IMR-90 (cell line): ENCODE results near the gene GOSR1. TPM values are rescaled to one million over a fixed set of nuclear protein-coding genes. Genes with fewer than 3 reads are reported as not detected.

ENCODE experiments used
- ATAC-seq: fragments of 200-7000 bp; cut with Tn5 transposase; 2 replicates; pipeline ENCODE4 v1.9.1; 2020; ENCODE audit warnings: low read depth, mild to moderate bottlenecking, moderate library complexity
- BruUV-seq: library from RNA; stranded (reverse); fragments of 400-500 nt; replicated peaks from 2 replicates; lab custom pipeline; 2021; lab: Mats Ljungman, UMichigan
- CTCF ChIA-PET: fragments of 300-600 bp; formaldehyde crosslinking; extraction: SDS; loops from one replicate; lab custom pipeline; 2021; ENCODE audit warnings: antibody characterized with exemption; lab: Yijun Ruan, JAX
- POLR2A ChIA-PET: fragments of 300-600 bp; sonication (Branson Sonifier 250); formaldehyde crosslinking; loops from one replicate; lab custom pipeline; 2022; ENCODE audit warnings: antibody characterized with exemption; ENCODE audit not compliant: unreplicated experiment; lab: Charles Lee
- DNase-seq: peaks from one replicate; pipeline ENCODE4 v3.0.0; 2013
- H2AFZ ChIP-seq: replicated peaks from 2 replicates; pipeline ENCODE3; 2013; ENCODE audit warnings: low read length, mild to moderate bottlenecking; ENCODE audit not compliant: poor library complexity
- H2AK5ac ChIP-seq: 2 replicates; pipeline ENCODE4 v1.6.1; 2013; ENCODE audit warnings: low read depth, low read length, inconsistent platforms
- H2AK9ac ChIP-seq: replicated peaks from 2 replicates; pipeline ENCODE3; 2013; ENCODE audit warnings: mild to moderate bottlenecking, low read depth, low read length, moderate library complexity; ENCODE audit not compliant: poor library complexity
- H2BK120ac ChIP-seq: 2 replicates; pipeline ENCODE4 v1.6.1; 2013; ENCODE audit warnings: low read depth, low read length, inconsistent platforms
- H2BK15ac ChIP-seq: 3 replicates; pipeline ENCODE4 v1.6.1; 2013; ENCODE audit warnings: low read depth, low read length, inconsistent platforms
- H2BK20ac ChIP-seq: 2 replicates; pipeline ENCODE4 v1.6.1; 2013; ENCODE audit warnings: low read depth, mild to moderate bottlenecking, inconsistent platforms, low read length, moderate library complexity
- H2BK5ac ChIP-seq: 2 replicates; pipeline ENCODE4 v1.6.1; 2013; ENCODE audit warnings: mild to moderate bottlenecking, low read depth, low read length, inconsistent platforms; ENCODE audit not compliant: poor library complexity, severe bottlenecking
- H3K14ac ChIP-seq: replicated peaks from 2 replicates; pipeline ENCODE4 v1.6.1; 2013; ENCODE audit warnings: low read depth, low read length, inconsistent platforms
- H3K18ac ChIP-seq: 2 replicates; pipeline ENCODE4 v1.6.1; 2013; ENCODE audit warnings: low read depth, low read length, control low read depth
- H3K23ac ChIP-seq: 2 replicates; pipeline ENCODE4 v1.6.1; 2013; ENCODE audit warnings: low read depth, low read length, inconsistent platforms
- H3K27ac ChIP-seq: 2 replicates; pipeline ENCODE4 v1.5.1; 2013; ENCODE audit warnings: mild to moderate bottlenecking, control low read depth, low read length; ENCODE audit not compliant: insufficient read depth
- H3K27me3 ChIP-seq: 2 replicates; pipeline ENCODE4 v1.6.1; 2013; ENCODE audit warnings: low read length; ENCODE audit not compliant: control insufficient read depth, insufficient read depth
- H3K36me3 ChIP-seq: 2 replicates; pipeline ENCODE4 v1.6.1; 2013; ENCODE audit warnings: low read length, mixed read lengths; ENCODE audit not compliant: control insufficient read depth, insufficient read depth
- H3K4ac ChIP-seq: 2 replicates; pipeline ENCODE4 v1.6.1; 2013; ENCODE audit warnings: low read depth, low read length, inconsistent platforms
- H3K4me1 ChIP-seq: 2 replicates; pipeline ENCODE4 v1.6.1; 2013; ENCODE audit warnings: low read length, mixed read lengths; ENCODE audit not compliant: control insufficient read depth, insufficient read depth
- H3K4me2 ChIP-seq: 2 replicates; pipeline ENCODE4 v1.6.1; 2013; ENCODE audit warnings: low read depth, mild to moderate bottlenecking, control low read depth, low read length, moderate library complexity
- H3K4me3 ChIP-seq: 2 replicates; pipeline ENCODE4 v1.5.1; 2013; ENCODE audit warnings: low read depth, mild to moderate bottlenecking, control low read depth, low read length, moderate library complexity; ENCODE audit not compliant: insufficient read depth
- H3K56ac ChIP-seq: 2 replicates; pipeline ENCODE4 v1.6.1; 2013; ENCODE audit warnings: low read length, inconsistent platforms; ENCODE audit not compliant: insufficient read depth; ENCODE audit errors: extremely low read depth
- H3K79me1 ChIP-seq, 2 experiments: 2 replicates each; pipeline ENCODE4 v1.6.1; 2013; ENCODE audit warnings: low read length in 2 of 2, inconsistent platforms in 1 of 2, low read depth in 1 of 2
- H3K9ac ChIP-seq: 2 replicates; pipeline ENCODE4 v1.6.1; 2013; ENCODE audit warnings: low read depth, low read length, control low read depth
- H3K9me1 ChIP-seq: 2 replicates; pipeline ENCODE4 v1.6.1; 2013; ENCODE audit warnings: low read length, inconsistent platforms; ENCODE audit not compliant: insufficient read depth
- H3K9me3 ChIP-seq: 2 replicates; pipeline ENCODE4 v1.6.1; 2013; ENCODE audit warnings: low read length; ENCODE audit not compliant: control insufficient read depth, insufficient read depth
- H4K20me1 ChIP-seq: 2 replicates; pipeline ENCODE4 v1.6.1; 2013; ENCODE audit warnings: low read length, inconsistent platforms; ENCODE audit not compliant: insufficient read depth
- H4K5ac ChIP-seq: 2 replicates; pipeline ENCODE4 v1.6.1; 2013; ENCODE audit warnings: mild to moderate bottlenecking, low read depth, low read length, control low read depth
- H4K8ac ChIP-seq, 2 experiments: 2 replicates each; pipeline ENCODE4 v1.6.1; 2013; ENCODE audit warnings: low read depth in 2 of 2, low read length in 2 of 2, control low read depth in 1 of 2, inconsistent platforms in 1 of 2
- H4K91ac ChIP-seq: 2 replicates; pipeline ENCODE4 v1.6.1; 2013; ENCODE audit warnings: low read depth, low read length, inconsistent platforms; ENCODE audit not compliant: insufficient read depth
- BHLHE40 ChIP-seq: fragments of 150-350 bp; IDR thresholded peaks from 2 replicates; pipeline ENCODE4 v1.6.1; 2016; ENCODE audit warnings: mild to moderate bottlenecking, low read depth, low read length
- CEBPB ChIP-seq: IDR thresholded peaks from 2 replicates; pipeline ENCODE4 v1.6.1; 2012; ENCODE audit warnings: low read depth, low read length, improper control_type of control experiment
- CHD1 ChIP-seq: IDR thresholded peaks from 2 replicates; pipeline ENCODE4 v1.6.1; 2012; ENCODE audit warnings: low read depth, low read length, improper control_type of control experiment
- CTCF ChIP-seq: conservative IDR thresholded peaks from 2 replicates; pipeline ENCODE4 v1.5.1; 2012; ENCODE audit warnings: mild to moderate bottlenecking, low read depth, low read length, improper control_type of control experiment
- FOS ChIP-seq: fragments of 150-350 bp; IDR thresholded peaks from 2 replicates; pipeline ENCODE4 v1.6.1; 2016; ENCODE audit warnings: low read depth, low read length
- MAFK ChIP-seq: IDR thresholded peaks from 2 replicates; pipeline ENCODE4 v1.6.1; 2012; ENCODE audit warnings: low read depth, low read length, improper control_type of control experiment
- MAZ ChIP-seq: IDR thresholded peaks from 2 replicates; pipeline ENCODE4 v1.6.1; 2012; ENCODE audit warnings: low read depth, mild to moderate bottlenecking, low read length, improper control_type of control experiment, moderate library complexity, borderline replicate concordance
- MXI1 ChIP-seq: IDR thresholded peaks from 2 replicates; pipeline ENCODE4 v1.6.1; 2012; ENCODE audit warnings: low read depth, mild to moderate bottlenecking, low read length, moderate library complexity, borderline replicate concordance
- NFE2L2 ChIP-seq: fragments of 150-350 bp; IDR thresholded peaks from 2 replicates; pipeline ENCODE4 v1.6.1; 2016; ENCODE audit warnings: low read depth, mild to moderate bottlenecking, low read length
- POLR2A ChIP-seq: IDR thresholded peaks from 2 replicates; pipeline ENCODE4 v1.6.1; 2012; ENCODE audit warnings: mild to moderate bottlenecking, low read depth, low read length
- RAD21 ChIP-seq: IDR thresholded peaks from 2 replicates; pipeline ENCODE4 v1.6.1; 2012; ENCODE audit warnings: low read length, improper control_type of control experiment
- RCOR1 ChIP-seq: IDR thresholded peaks from 2 replicates; pipeline ENCODE4 v1.6.1; 2012; ENCODE audit warnings: mild to moderate bottlenecking, low read length, improper control_type of control experiment; ENCODE audit not compliant: insufficient replicate concordance
- RFX5 ChIP-seq: IDR thresholded peaks from 2 replicates; pipeline ENCODE4 v1.8.0; 2012; ENCODE audit warnings: low read depth, mild to moderate bottlenecking, low read length, moderate library complexity
- SMC3 ChIP-seq: fragments of 150-350 bp; IDR thresholded peaks from 2 replicates; pipeline ENCODE4 v1.6.1; 2016; ENCODE audit warnings: low read depth, mild to moderate bottlenecking, antibody characterized with exemption, low read length, moderate library complexity
- WGBS, 2 experiments: methylation state at CpG; one replicate each; pipeline versions ENCODE4 v1.1.5 to v1.1.7; 2013; ENCODE audit warnings: missing lambda C conversion rate in 2 of 2; ENCODE audit not compliant: insufficient read length in 1 of 2; ENCODE audit errors: extremely low coverage in 2 of 2; 5-methylcytosine and 5-hydroxymethylcytosine counted together
- dilution Hi-C: fragments of 300-500 bp; cut with HindIII; formaldehyde crosslinking; loops from one replicate; pipeline ENCODE4 v1.14.3; 2018; ENCODE audit warnings: low sequenced_read_pairs; ENCODE audit not compliant: unreplicated experiment
- in situ Hi-C: fragments of 300-500 bp; cut with MboI; formaldehyde crosslinking; loops from 3 replicates; pipeline ENCODE4 v1.14.3; 2019; ENCODE audit warnings: low sequenced_read_pairs, inconsistent platforms, mixed read lengths
- intact Hi-C: fragments of 100-400 bp; cut with micrococcal nuclease; formaldehyde crosslinking; loops from 2 replicates; pipeline ENCODE4 v1.10.0; 2022
- polyA plus RNA-seq, 3 experiments: library from polyadenylated mRNA; depleted of rRNA; stranded (reverse); fragments of >200 nt; gene quantifications; 2 replicates each; pipeline ENCODE4 v1.2.3, GENCODE V29; 2012; ENCODE audit warnings: low replicate concordance in 1 of 3
- total RNA-seq: library from RNA; depleted of rRNA; stranded (reverse); fragments of >200 nt; gene quantifications from 2 replicates; pipeline ENCODE4 v1.2.3, GENCODE V29; 2012
- TF ChIP-seq, protein P1 (sequence below): fragments of 150-350 bp; IDR thresholded peaks from 2 replicates; pipeline ENCODE4 v1.6.1; 2016; ENCODE audit warnings: low read depth, mild to moderate bottlenecking, low read length, moderate library complexity, borderline replicate concordance
- TF ChIP-seq, protein P2 (sequence below): fragments of 150-350 bp; IDR thresholded peaks from 2 replicates; pipeline ENCODE4 v1.6.1; 2017; ENCODE audit warnings: mild to moderate bottlenecking, antibody characterized with exemption, low read length, low read depth

GOSR1 gene
- total and polyA plus RNA-seq, 2 of the 4 experiments (the other 2 are of a cell fraction) = 21.2 to 47.5 TPM

- Histone ChIP-seq H3K27me3 (no peaks in the 10 kb centered on the region), H3K79me1 (no peaks in the 10 kb centered on the region; a peak in 1 of 4 replicates), H2BK20ac (no peak overlapping the region), H2BK15ac (no peak overlapping the region), H3K4me1 (no peaks in the 10 kb centered on the region; the same call in 1 of the 2 replicates), H3K18ac (no peak overlapping the region), H2AK9ac (no peak overlapping the region), H3K4me2 (no peak overlapping the region), H4K8ac (no peak overlapping the region), H3K23ac (no peak overlapping the region), H2BK120ac (no peak overlapping the region), H2AK5ac (no peak overlapping the region), H3K14ac (no peak overlapping the region; the same call in 1 of the 2 replicates), H3K4ac (no peak overlapping the region), H2BK5ac (no peak overlapping the region), H3K27ac (no peak overlapping the region), H3K36me3 (peaks cover 10% of the 10 kb centered on the region), H2AFZ (no peak overlapping the region), H4K91ac (no peak overlapping the region), H3K9ac (no peak overlapping the region), H4K5ac (no peak overlapping the region), H3K9me1 (0 out of 2 replicates have a peak, but pooled peaks cover 4% of the 10 kb centered on the region), H3K56ac (no peak overlapping the region), H3K9me3 (no peaks in the 10 kb centered on the region), H4K20me1 (no peaks in the 10 kb centered on the region), H3K4me3 (no peak overlapping the region)
- ATAC-seq (no peak; the same call in 1 of the 2 replicates), DNase-seq (peak; percentile 55)
- in situ Hi-C loops = no loop called here
- no CpG with 5 or more reads among the region's 1 CpG for WGBS, 2 experiments
- TF ChIP-seq BHLHE40 (no peak), SMC3 (no peak), FOS (no peak), CEBPB (no peak), POLR2A (no peak), NFE2L2 (no peak), CTCF (no peak), RFX5 (no peak), MXI1 (no peak), RCOR1 (no peak), MAFK (no peak), MAZ (no peak), RAD21 (no peak), CHD1 (no peak)
- TF ChIP-seq, protein P1, sequence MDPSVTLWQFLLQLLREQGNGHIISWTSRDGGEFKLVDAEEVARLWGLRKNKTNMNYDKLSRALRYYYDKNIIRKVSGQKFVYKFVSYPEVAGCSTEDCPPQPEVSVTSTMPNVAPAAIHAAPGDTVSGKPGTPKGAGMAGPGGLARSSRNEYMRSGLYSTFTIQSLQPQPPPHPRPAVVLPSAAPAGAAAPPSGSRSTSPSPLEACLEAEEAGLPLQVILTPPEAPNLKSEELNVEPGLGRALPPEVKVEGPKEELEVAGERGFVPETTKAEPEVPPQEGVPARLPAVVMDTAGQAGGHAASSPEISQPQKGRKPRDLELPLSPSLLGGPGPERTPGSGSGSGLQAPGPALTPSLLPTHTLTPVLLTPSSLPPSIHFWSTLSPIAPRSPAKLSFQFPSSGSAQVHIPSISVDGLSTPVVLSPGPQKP = no peak
- TF ChIP-seq, protein P2, sequence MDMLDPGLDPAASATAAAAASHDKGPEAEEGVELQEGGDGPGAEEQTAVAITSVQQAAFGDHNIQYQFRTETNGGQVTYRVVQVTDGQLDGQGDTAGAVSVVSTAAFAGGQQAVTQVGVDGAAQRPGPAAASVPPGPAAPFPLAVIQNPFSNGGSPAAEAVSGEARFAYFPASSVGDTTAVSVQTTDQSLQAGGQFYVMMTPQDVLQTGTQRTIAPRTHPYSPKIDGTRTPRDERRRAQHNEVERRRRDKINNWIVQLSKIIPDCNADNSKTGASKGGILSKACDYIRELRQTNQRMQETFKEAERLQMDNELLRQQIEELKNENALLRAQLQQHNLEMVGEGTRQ = no peak
- ChIA-PET POLR2A (no interaction called here), CTCF (no interaction called here)
- dilution Hi-C loops = no loop called here
- intact Hi-C loops = no loop called here
- no TSS peak for BruUV-seq
Observed at GRCh38 chr17:30429155-30429554, 48.1 kb upstream of the GOSR1 start.
